ENCODE results near the gene RARG. TPM values are rescaled to one million over a fixed set of nuclear protein-coding genes. Genes with fewer than 3 reads are reported as not detected.

Gene RARG
- total and polyA plus RNA-seq, 2 of the 4 experiments (the other 2 are of a cell fraction): 7.9 to 30.9 TPM

DNA sequence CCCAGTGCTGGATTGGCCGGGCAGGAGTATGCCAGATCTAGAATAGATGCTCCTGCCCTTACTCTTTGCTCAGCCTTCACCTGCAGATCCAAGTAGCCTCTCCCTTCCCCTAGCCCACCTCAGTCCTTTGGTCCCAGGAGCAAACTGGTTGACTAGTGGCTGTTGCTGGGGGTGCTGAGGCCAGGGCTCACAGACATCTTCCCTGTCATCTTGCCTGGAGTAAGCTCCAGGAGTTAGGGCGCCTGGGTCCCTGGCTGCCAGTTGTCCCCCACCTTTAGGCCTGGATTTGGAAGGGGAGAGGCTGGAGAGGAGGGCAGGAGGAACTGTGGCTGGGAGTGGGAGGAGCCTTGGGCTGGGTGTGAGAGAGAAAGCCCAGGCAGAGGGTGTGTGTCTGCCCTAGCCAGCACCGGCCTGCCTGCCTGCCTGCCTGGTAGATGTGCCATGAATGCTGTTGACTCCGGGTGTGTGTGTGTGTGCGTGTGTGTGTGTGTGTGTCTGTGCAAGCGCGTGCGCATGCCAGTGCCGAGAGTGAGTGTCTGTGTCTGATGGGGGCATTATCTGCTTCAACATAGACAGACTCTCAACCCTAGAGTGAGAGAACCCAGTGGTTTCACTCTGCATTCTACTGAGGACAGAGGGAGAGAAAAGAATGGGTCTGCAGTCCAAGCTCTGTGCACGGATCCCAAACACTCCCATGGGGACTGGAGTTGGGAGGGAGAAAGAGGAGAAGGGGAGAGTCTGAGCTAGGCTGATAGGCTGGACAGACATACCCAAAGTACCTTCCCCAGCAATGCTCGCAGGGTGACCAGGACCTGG lies 845 bp upstream of the RARG start:
- intact Hi-C loops (cut with micrococcal nuclease): no loop called here
- peaks cover 17% of the 10 kb centered on the region for H3K9me1 ChIP-seq (ENCODE audit: insufficient read depth, low read length)
- peak overlapping the region; percentile 25; the same call in 1 of the 2 replicates for H3K23ac ChIP-seq (ENCODE audit: low read depth, low read length)
- H3K27ac ChIP-seq (ENCODE audit: insufficient read depth, low read length): peak overlapping the region; percentile 20
- H3K14ac ChIP-seq (replicated peaks; ENCODE audit: low read depth, low read length): peak overlapping the region; percentile 32; the same call in 1 of the 2 replicates
- in situ Hi-C loops (cut with MboI; ENCODE audit: low sequenced_read_pairs): no loop called here
- H2AK9ac ChIP-seq (replicated peaks; ENCODE audit: low read depth, low read length, poor library complexity): peak overlapping the region; percentile 62
- no CpG with 5 or more reads among the region's 11 CpGs for WGBS, 2 experiments (ENCODE audit: extremely low coverage in 2 of 2, insufficient read length in 1 of 2)
- no peaks in the 10 kb centered on the region for H4K20me1 ChIP-seq (ENCODE audit: insufficient read depth, low read length)
- CTCF ChIA-PET: no interaction called here
- no TSS peak for BruUV-seq (replicated peaks)
- H4K5ac ChIP-seq (ENCODE audit: low read depth, low read length): peak overlapping the region; percentile 54
- H2BK20ac ChIP-seq (ENCODE audit: low read depth, low read length): no peak overlapping the region
- H3K4me3 ChIP-seq (ENCODE audit: insufficient read depth, low read depth, low read length): peak overlapping the region; percentile 44
- ATAC-seq (ENCODE audit: low read depth): peak; percentile 46
- no peaks in the 10 kb centered on the region; the same call in 1 of the 2 replicates for H3K36me3 ChIP-seq (ENCODE audit: control insufficient read depth, insufficient read depth, low read length)
- peak overlapping the region; percentile 17 for H3K9ac ChIP-seq (ENCODE audit: low read depth, low read length)
- peaks cover 24% of the 10 kb centered on the region for H3K4me1 ChIP-seq (ENCODE audit: control insufficient read depth, insufficient read depth, low read length)
- H2AFZ ChIP-seq (replicated peaks; ENCODE audit: low read length, poor library complexity): peak overlapping the region; percentile 94
- peaks cover 21% of the 10 kb centered on the region for H3K27me3 ChIP-seq (ENCODE audit: control insufficient read depth, insufficient read depth, low read length)
- H2BK15ac ChIP-seq (ENCODE audit: low read depth, low read length): peak overlapping the region; percentile 9; the same call in 1 of the 3 replicates
- H4K91ac ChIP-seq (ENCODE audit: insufficient read depth, low read depth, low read length): peak overlapping the region; percentile 30
- H3K9me3 ChIP-seq (ENCODE audit: control insufficient read depth, insufficient read depth, low read length): no peaks in the 10 kb centered on the region
- H2BK5ac ChIP-seq (ENCODE audit: low read depth, low read length, poor library complexity, severe bottlenecking): no peak overlapping the region
- no peak overlapping the region for H3K56ac ChIP-seq (ENCODE audit: extremely low read depth, insufficient read depth, low read length)
- peak overlapping the region; percentile 25; the same call in 1 of the 2 replicates for H3K18ac ChIP-seq (ENCODE audit: low read depth, low read length)
- peaks cover 5 to 18% of the 10 kb centered on the region in 2 experiments; a peak in 2 of 4 replicates for H3K79me1 ChIP-seq (ENCODE audit: low read depth in 1 of 2, low read length in 2 of 2)
- dilution Hi-C loops (cut with HindIII; ENCODE audit: low sequenced_read_pairs, unreplicated experiment): no loop called here
- peak overlapping the region; percentile 45 for H2AK5ac ChIP-seq (ENCODE audit: low read depth, low read length)
- H2BK120ac ChIP-seq (ENCODE audit: low read depth, low read length): peak overlapping the region; percentile 21; the same call in 1 of the 2 replicates
- peak overlapping the region; percentile 52 to 71; a peak in 2 of 4 replicates for H4K8ac ChIP-seq (ENCODE audit: low read depth in 2 of 2, low read length in 2 of 2)
- no peak for DNase-seq
- H3K4ac ChIP-seq (ENCODE audit: low read depth, low read length): peak overlapping the region; percentile 76
- H3K4me2 ChIP-seq (ENCODE audit: low read depth, low read length): peak overlapping the region; percentile 87
- TF ChIP-seq FOS (IDR thresholded peaks at IDR 0.05; ENCODE audit: low read depth, low read length): no peak
- no peak for TF ChIP-seq BHLHE40 (IDR thresholded peaks at IDR 0.05; ENCODE audit: low read depth, low read length)
- TF ChIP-seq POLR2A (IDR thresholded peaks at IDR 0.05; ENCODE audit: low read depth, low read length): no peak
- TF ChIP-seq, protein P1, sequence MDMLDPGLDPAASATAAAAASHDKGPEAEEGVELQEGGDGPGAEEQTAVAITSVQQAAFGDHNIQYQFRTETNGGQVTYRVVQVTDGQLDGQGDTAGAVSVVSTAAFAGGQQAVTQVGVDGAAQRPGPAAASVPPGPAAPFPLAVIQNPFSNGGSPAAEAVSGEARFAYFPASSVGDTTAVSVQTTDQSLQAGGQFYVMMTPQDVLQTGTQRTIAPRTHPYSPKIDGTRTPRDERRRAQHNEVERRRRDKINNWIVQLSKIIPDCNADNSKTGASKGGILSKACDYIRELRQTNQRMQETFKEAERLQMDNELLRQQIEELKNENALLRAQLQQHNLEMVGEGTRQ (IDR thresholded peaks at IDR 0.05; ENCODE audit: low read depth, low read length): no peak
- POLR2A ChIA-PET (ENCODE audit: unreplicated experiment): no interaction called here
